SH-SY5Y (cell line): ENCODE results near the gene GLUL.

Experiments
- GATA2 ChIP-seq: IDR thresholded peaks from 2 replicates; pipeline ENCODE4 v1.6.1; 2011; ENCODE audit warnings: mild to moderate bottlenecking, low read depth, low read length
- GATA3 ChIP-seq: IDR thresholded peaks from 2 replicates; pipeline ENCODE4 v1.6.1; 2011; ENCODE audit warnings: low read depth, mild to moderate bottlenecking, low read length, moderate library complexity

The GLUL gene

GRCh38 chr1:182332261-182333060 is 59.1 kb downstream of the GLUL start:
- TF ChIP-seq GATA3 (no peak), GATA2 (no peak)
